ENCODE data around the gene KRTAP9-6.

DNA sequence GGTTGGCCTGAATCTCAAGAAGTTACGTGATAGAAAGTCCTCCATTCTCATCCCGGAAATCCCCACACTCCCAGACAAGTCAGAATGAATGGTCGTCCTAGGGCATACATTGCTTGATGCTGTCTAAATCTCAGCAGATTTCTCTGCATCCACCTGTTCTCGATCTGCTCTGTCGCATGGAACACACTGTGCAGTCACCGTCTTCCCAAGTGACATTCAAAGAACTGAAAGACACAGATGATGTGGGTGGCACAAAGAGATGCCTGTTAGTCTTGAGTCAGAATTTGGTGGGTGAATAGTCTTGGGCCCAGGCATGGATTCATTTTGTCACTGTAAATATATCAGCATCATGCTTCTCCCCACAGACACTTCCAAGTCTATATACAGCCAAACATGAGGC lies 33.4 kb upstream of the KRTAP9-6 start:
- no peak for TF ChIP-seq EZH2 (IDR thresholded peaks at IDR 0.05; ENCODE audit: insufficient read depth, low read length)
- TF ChIP-seq, protein P1, sequence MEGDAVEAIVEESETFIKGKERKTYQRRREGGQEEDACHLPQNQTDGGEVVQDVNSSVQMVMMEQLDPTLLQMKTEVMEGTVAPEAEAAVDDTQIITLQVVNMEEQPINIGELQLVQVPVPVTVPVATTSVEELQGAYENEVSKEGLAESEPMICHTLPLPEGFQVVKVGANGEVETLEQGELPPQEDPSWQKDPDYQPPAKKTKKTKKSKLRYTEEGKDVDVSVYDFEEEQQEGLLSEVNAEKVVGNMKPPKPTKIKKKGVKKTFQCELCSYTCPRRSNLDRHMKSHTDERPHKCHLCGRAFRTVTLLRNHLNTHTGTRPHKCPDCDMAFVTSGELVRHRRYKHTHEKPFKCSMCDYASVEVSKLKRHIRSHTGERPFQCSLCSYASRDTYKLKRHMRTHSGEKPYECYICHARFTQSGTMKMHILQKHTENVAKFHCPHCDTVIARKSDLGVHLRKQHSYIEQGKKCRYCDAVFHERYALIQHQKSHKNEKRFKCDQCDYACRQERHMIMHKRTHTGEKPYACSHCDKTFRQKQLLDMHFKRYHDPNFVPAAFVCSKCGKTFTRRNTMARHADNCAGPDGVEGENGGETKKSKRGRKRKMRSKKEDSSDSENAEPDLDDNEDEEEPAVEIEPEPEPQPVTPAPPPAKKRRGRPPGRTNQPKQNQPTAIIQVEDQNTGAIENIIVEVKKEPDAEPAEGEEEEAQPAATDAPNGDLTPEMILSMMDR (IDR thresholded peaks at IDR 0.05; ENCODE audit: insufficient read depth, low read depth, low read length), result no peak

Measured in astrocyte (in vitro differentiated cells and primary cell).